A673 (cell line): ENCODE data around the gene SAMD10. TPM values are rescaled to one million over a fixed set of nuclear protein-coding genes. Genes with fewer than 3 reads are reported as not detected.
A peak's percentile ranks its signal among the peaks of the same experiment; 100 is the strongest.
"Not testable (repeated sequence)": the region's sequence is repeated elsewhere in the genome, so short reads cannot be mapped to it uniquely, and the experiment has no call there.

Source experiments
- BruUV-seq: library from RNA; stranded (reverse); fragments of 400-500 nt; replicated peaks from 2 replicates; lab custom pipeline; 2021; lab: Mats Ljungman, UMichigan
- CTCF ChIA-PET: fragments of 300-600 bp; sonication (Branson Sonifier 250); formaldehyde crosslinking; loops from one replicate; lab custom pipeline; 2022; ENCODE audit warnings: antibody characterized with exemption; lab: Charles Lee
- POLR2A ChIA-PET: fragments of 300-600 bp; sonication (Branson Sonifier 250); formaldehyde crosslinking; loops from one replicate; lab custom pipeline; 2022; ENCODE audit warnings: antibody characterized with exemption; ENCODE audit not compliant: low non-redundant PET; lab: Charles Lee
- DNase-seq: peaks from one replicate; pipeline ENCODE4 v3.0.0-alpha.2; 2015; ENCODE audit warnings: low spot score
- H3K27ac ChIP-seq: fragments of 200-600 bp; sonication (generic); 2 replicates; pipeline ENCODE4 v1.5.1; 2016; ENCODE audit warnings: mixed run types, low read depth, mild to moderate bottlenecking, mixed read lengths, antibody characterized with exemption, low read length; ENCODE audit not compliant: poor library complexity, severe bottlenecking
- H3K27me3 ChIP-seq: fragments of 200-600 bp; sonication (generic); replicated peaks from 2 replicates; pipeline ENCODE4 v1.6.1; 2017; ENCODE audit warnings: mixed run types, low read depth, mild to moderate bottlenecking, mixed read lengths, antibody characterized with exemption, low read length; ENCODE audit not compliant: insufficient read depth, poor library complexity
- H3K36me3 ChIP-seq: fragments of 200-600 bp; sonication (generic); 2 replicates; pipeline ENCODE4 v1.6.1; 2016; ENCODE audit warnings: mixed run types, mild to moderate bottlenecking, mixed read lengths, antibody characterized with exemption, low read length; ENCODE audit not compliant: insufficient read depth, poor library complexity, severe bottlenecking
- H3K4me1 ChIP-seq: fragments of 200-600 bp; sonication (generic); 2 replicates; pipeline ENCODE4 v1.6.1; 2017; ENCODE audit warnings: mixed run types, mild to moderate bottlenecking, mixed read lengths, antibody characterized with exemption, low read length; ENCODE audit not compliant: insufficient read depth, poor library complexity, severe bottlenecking
- H3K4me3 ChIP-seq: fragments of 200-600 bp; sonication (generic); 2 replicates; pipeline ENCODE4 v1.5.1; 2016; ENCODE audit warnings: low read depth, mixed run types, mild to moderate bottlenecking, mixed read lengths, low read length; ENCODE audit not compliant: poor library complexity, severe bottlenecking
- H3K9me3 ChIP-seq: fragments of 200-600 bp; sonication (generic); 2 replicates; pipeline ENCODE4 v1.6.1; 2016; ENCODE audit warnings: mixed run types, low read depth, mild to moderate bottlenecking, mixed read lengths, antibody characterized with exemption, low read length; ENCODE audit not compliant: poor library complexity, severe bottlenecking
- CTCF ChIP-seq: fragments of 300-800, 200-600 bp; sonication (generic); conservative IDR thresholded peaks from 2 replicates; pipeline ENCODE4 v1.5.1; 2017; ENCODE audit warnings: low read depth, mild to moderate bottlenecking, antibody characterized with exemption, low read length, moderate library complexity, mixed read lengths
- EZH2 ChIP-seq: fragments of 200-600 bp; sonication (generic); IDR thresholded peaks from 2 replicates; pipeline ENCODE4 v1.6.1; 2017; ENCODE audit warnings: borderline replicate concordance, low read depth, mild to moderate bottlenecking, mixed read lengths, antibody characterized with exemption, low read length; ENCODE audit not compliant: poor library complexity, severe bottlenecking
- intact Hi-C: fragments of 100-400 bp; cut with micrococcal nuclease; formaldehyde crosslinking; loops from one replicate; pipeline ENCODE4 v1.10.0; 2022; ENCODE audit not compliant: unreplicated experiment
- total RNA-seq: library from RNA; stranded (reverse); gene quantifications from 2 replicates; pipeline ENCODE4 v1.2.3, GENCODE V29; 2021

Gene SAMD10
- total RNA-seq, 1 experiment from 2014 or later: 6.3 TPM

GRCh38 chr20:63973636-63974401 lies 5.6 kb downstream of the SAMD10 start:
- Histone ChIP-seq H3K36me3 (no peaks in the 10 kb centered on the region), H3K9me3 (no peaks in the 10 kb centered on the region), H3K4me1 (peaks cover 15% of the 10 kb centered on the region), H3K27me3 (no peaks in the 10 kb centered on the region), H3K4me3 (peak overlapping the region; percentile 10), H3K27ac (no peak overlapping the region)
- DNase-seq: peak; percentile 77
- no TSS peak for BruUV-seq
- ChIA-PET CTCF (interaction anchor here (0.5 to 1.4 kb wide), 9 partner anchors 19 to 444 kb away, joined by 3 to 8 read pairs (median 4); partner anchors contain the start of gene PTK6), POLR2A (interaction anchor here (0.6 kb wide), 2 partner anchors 86 to 275 kb away, joined by 3 to 7 read pairs; no protein-coding TSS in a partner anchor)
- intact Hi-C loops: loop anchor here (10.0 kb wide), 1 partner anchor 199 kb away; no protein-coding TSS in a partner anchor
- TF ChIP-seq EZH2 (no peak), CTCF (peak; percentile 99)

- no peak for DNase-seq
- Histone ChIP-seq H3K4me1 (peaks cover 8% of the 10 kb centered on the region), H3K4me3 (no peak overlapping the region), H3K27me3 (no peaks in the 10 kb centered on the region), H3K9me3 (no peaks in the 10 kb centered on the region), H3K36me3 (peaks cover 2% of the 10 kb centered on the region), H3K27ac (no peak overlapping the region)
- ChIA-PET CTCF (interaction anchor here (0.7 to 1.4 kb wide), 4 partner anchors 187 to 435 kb away, joined by 3 to 8 read pairs (median 6); partner anchors contain the start of gene PTK6), POLR2A (interaction anchor here (0.6 kb wide), 1 partner anchor 275 kb away, joined by 3 read pairs; no protein-coding TSS in a partner anchor)
- BruUV-seq: no TSS peak
- intact Hi-C loops: loop anchor here (10.0 kb wide), 1 partner anchor 198 kb away; no protein-coding TSS in a partner anchor
- TF ChIP-seq CTCF (no peak), EZH2 (no peak)
These were observed 6.3 kb downstream of the SAMD10 start for GRCh38 chr20:63973160-63973479.

GRCh38 chr20:63972312-63973159 lies 6.9 kb downstream of the SAMD10 start:
- H3K9me3 ChIP-seq: no peaks in the 10 kb centered on the region
- peaks cover 5% of the 10 kb centered on the region for H3K4me1 ChIP-seq
- H3K36me3 ChIP-seq: peaks cover 7% of the 10 kb centered on the region
- TF ChIP-seq EZH2 (no peak), CTCF (no peak)
- intact Hi-C loops: loop anchor here (10.0 kb wide), 1 partner anchor 198 kb away; no protein-coding TSS in a partner anchor
- H3K27ac ChIP-seq: no peak overlapping the region
- BruUV-seq: no TSS peak
- ChIA-PET CTCF (interaction anchor here (0.7 kb wide), 1 partner anchor 417 kb away, joined by 3 read pairs; no protein-coding TSS in a partner anchor), POLR2A (no interaction called here)
- no peak for DNase-seq
- H3K4me3 ChIP-seq: no peak overlapping the region
- H3K27me3 ChIP-seq: no peaks in the 10 kb centered on the region

- H3K27ac ChIP-seq, H3K27me3 ChIP-seq, POLR2A ChIA-PET, H3K4me1 ChIP-seq, DNase-seq, H3K9me3 ChIP-seq, H3K4me3 ChIP-seq, CTCF ChIA-PET, BruUV-seq: not testable (repeated sequence)
- peaks cover 13% of the 10 kb centered on the region for H3K36me3 ChIP-seq
- intact Hi-C loops: loop anchor here (10.0 kb wide), 1 partner anchor 197 kb away; no protein-coding TSS in a partner anchor
These were observed 7.5 kb downstream of the SAMD10 start for GRCh38 chr20:63971960-63972311.
